Measurements from ENCODE around the gene SPRTN.

DNA sequence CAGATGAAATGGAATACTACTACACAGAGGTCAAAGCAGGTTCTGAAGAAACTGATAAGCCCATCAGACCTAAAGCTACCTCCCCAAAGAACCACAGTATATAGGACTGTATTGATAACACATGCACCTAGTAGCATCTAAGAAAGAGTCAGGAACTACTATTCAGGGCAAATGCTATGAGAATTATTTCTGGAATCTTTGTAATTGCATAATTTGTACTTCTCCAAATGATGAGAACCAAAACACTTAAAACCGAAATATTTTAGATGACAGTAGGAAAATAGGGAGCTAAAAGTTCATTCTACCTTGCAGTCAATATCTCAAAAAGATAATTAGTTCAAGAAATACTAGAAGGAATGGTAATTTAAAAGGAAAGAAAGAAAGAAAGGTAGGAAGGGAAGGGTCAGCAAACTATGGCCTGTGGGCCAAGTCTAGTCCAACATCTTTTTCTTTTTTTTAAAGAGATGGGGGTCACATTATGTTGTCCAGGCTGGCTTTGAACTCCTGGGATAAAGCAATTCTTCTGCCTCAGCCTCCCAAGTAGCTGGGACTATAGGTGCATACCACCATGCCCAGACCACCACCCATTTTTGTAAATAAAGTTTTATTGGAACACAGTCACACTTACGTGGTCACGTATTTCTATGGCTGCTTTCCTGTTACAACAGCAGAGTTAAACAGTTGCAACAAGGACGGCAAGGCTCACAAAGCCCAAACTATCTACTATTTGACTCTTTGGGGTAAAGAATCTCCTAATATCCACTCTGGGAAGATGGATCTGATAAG is 60.0 kb downstream of the SPRTN start:
- TF ChIP-seq CTCF (IDR thresholded peaks at IDR 0.05; ENCODE audit: low read depth, low read length) (no peak), EZH2phosphoT487 (IDR thresholded peaks at IDR 0.05; ENCODE audit: low read depth) (no peak)

Measured in OCI-LY3 (cell line).